HG03159 (cell line): ENCODE results near the gene BTG2.

ENCODE experiments used
- ATAC-seq: cut with Tn5 transposase; IDR thresholded peaks from one replicate; pipeline ENCODE4 v1.9.1; 2021; ENCODE audit warnings: mild to moderate bottlenecking, moderate library complexity; ENCODE audit not compliant: unreplicated experiment

Gene BTG2

DNA sequence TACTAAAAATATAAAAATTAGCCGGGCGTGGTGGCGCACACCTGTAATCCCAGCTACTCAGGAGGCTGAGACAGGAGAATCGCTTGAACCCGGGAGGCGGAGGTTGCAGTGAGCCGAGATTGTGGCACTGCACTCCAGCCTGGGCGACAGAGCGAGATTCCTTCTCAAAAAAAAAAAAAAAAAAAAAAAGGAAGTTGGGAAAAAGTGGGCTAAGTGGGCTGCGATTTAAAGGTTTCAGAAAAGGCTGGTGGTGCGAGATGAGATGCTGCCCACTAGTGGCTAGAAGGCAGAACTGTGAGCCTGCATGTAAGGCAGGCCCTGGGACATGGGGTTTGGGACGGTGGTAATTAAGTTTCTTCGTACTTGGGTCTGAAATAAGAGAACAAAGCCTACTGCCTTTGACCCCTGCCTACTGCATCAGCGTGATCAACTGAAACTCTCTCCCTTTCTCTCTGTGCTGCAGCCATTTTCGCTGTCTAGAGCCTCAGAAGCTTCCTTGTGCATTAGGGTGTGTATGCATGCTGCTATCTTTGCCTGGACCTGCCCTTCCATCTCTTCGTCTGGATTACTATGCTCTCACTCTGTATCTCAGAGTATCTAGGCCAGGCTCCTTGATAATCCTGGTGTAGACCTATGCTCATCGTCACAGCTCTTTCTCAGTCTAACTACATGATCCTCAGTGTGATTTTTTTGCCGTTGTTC, 33.2 kb downstream of the BTG2 start:
- ATAC-seq = no peak

DNA sequence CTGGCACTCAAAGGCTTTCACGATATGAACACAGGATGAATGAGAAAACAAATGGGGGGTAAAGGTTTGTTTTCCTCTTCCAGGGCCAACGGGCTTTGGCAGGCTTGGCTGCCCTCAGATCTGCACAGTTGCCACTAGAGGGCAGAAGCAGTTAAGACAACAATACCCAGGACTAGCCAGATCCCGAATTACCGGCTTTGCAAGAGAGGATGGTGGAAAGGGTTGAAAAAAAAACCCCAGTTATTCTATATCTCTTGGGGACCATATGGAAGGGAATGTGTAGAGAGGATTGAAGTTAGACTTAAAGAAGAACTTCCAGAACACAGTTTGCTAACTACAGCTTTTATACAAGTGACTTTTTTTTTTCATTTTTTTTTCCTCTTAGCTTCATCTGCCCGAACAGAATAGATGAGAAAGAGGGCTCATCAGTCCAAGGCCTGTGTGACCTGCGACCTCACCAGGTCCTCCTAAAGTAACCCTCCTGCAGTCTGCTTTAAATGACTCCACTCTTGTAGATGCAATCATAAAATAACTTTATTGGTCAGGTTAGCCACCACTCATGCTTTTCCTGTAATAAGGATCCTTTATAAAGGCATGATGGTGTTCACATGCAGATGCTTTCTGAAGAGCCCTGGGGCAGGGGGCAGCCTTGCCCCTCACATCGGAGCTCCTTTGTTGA, 34.9 kb downstream of the BTG2 start:
- no peak for ATAC-seq

GRCh38 chr1:203342192-203342940, 37.0 kb downstream of the BTG2 start:
- ATAC-seq = no peak

- ATAC-seq = no peak
Observed at GRCh38 chr1:203343956-203344754, 38.8 kb downstream of the BTG2 start.

DNA sequence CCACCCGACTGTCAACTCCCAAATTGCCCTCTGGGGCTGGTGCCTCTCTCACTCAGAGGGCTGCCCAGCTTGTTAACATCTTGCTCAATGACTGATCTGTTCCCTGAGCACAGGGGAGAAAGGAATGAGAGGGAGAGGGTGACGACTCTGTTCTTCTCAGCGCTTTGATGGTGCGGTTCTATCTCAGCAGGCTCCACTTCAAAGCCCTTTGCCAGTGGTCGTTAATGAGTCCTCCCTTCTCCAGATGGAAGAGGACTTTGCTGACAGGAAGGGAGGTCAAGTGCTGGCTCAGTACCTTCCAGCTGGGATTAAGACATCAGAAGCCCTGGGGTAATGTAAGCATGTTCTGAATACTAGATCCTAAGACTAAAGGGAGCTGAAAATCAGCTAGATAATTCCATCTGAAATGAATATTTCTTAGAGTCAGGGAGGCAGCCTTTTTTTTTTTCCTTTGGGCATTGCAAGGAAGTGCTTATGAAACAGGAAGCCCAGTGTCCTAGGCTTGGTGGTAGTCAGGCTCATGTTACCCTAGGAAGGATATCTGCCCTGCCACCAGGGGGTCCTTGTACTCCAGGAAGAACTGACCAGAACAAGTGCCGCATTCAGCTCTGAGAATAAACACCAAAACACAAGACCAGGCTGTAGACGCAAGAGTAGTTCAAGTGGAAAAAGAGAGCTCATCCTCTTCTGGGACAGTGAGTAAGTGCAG, 40.9 kb downstream of the BTG2 start:
- ATAC-seq = no peak

DNA sequence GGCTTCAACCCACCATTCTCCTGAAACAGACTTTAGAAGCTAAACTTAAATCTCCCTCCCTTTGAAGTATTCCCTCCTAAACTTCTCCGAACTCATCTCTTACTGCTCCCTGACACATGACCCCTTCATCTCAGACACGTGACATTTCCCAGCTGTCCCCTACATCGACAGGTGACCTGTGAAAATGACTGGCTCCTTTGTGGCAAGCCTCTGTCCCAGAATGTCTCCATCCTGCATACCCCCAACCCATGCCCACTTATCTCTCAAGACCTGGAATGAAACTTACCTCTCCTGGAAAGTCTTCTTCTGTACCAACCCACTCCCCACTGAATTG, 41.4 kb downstream of the BTG2 start:
- no peak for ATAC-seq

GRCh38 chr1:203349166-203349565, 43.8 kb downstream of the BTG2 start:
- ATAC-seq = no peak

DNA sequence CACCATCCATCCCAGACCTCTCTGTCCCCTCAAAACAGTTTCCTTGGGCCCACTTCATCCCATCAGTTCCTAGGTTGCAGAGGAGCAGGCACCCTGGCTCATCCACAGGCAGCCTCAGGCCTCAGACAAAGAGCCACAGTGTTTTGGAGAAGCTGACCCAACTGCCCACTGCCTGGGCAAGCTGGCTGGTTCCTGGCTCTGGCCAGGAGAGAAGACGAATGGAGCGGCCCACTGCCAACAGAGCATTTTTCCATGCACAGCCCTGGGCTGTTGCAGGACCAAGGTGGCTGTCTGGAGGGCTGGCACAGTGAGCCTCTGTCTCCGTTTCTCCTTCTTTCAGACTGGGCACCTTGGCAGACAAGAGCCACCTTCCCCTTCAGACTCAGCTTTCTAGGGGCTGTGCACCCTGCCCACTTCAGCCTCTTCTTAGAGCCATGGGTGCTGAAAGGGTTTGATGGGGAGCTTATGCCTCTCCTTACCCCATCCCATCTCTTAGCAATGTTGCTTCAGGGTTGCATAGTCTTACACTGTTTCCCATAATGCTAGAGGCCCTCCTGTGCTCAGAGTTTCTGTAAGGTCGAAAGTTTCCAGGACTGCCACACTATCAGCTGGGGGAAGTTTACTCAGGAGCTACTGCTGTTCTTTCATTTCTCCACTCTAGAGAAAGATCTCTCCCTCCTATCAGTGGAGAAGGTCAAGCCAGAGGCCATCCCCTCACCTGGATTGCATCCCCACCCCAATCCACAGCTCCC, 44.6 kb downstream of the BTG2 start:
- no peak for ATAC-seq

- ATAC-seq = no peak
Observed at GRCh38 chr1:203351037-203351625, 45.8 kb downstream of the BTG2 start, which contains the start of gene FMOD. Gene FMOD, minus strand, starts transcription at chr1:203351122. Its CDS starts 2,852 bp downstream, at chr1:203348270.

- no peak for ATAC-seq
Observed at GRCh38 chr1:203353486-203353885, 48.2 kb downstream of the BTG2 start.

DNA sequence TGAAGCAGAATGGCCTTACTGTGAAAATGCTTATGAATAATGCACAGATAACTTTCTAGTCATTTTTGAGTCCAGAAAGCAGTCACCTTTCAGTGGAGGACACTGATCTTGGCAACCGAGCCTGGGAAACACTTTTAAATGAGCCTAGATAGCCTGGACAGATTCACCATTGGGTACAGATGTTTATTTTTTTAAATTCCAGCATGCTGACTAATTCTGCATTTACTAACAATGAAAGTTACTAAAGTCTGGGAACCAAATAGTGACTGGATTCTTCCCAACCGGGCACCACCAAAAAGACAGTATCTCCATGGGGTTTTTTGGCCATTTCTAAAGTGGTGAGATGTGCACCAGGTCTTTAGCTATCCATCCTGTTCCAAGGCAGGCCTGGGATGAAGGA, 48.9 kb downstream of the BTG2 start:
- ATAC-seq = no peak

- no peak for ATAC-seq
Observed at GRCh38 chr1:203359010-203359571, 53.8 kb downstream of the BTG2 start.
